GM10847 (cell line): ENCODE measurements around the gene RPP25L.

ENCODE experiments used
- POLR2A ChIP-seq: IDR thresholded peaks from 2 replicates; pipeline ENCODE4 v1.6.1; 2011; ENCODE audit not compliant: insufficient read length; ENCODE audit errors: extremely low read depth

The RPP25L gene

GRCh38 chr9:34573599-34574325, 38.1 kb downstream of the RPP25L start:
- no peak for TF ChIP-seq POLR2A

- no peak for TF ChIP-seq POLR2A
Measured at GRCh38 chr9:34572628-34573027, 39.3 kb downstream of the RPP25L start.

- TF ChIP-seq POLR2A, result no peak
Measured at GRCh38 chr9:34572092-34572491, 39.8 kb downstream of the RPP25L start.

GRCh38 chr9:34571481-34571810, 40.5 kb downstream of the RPP25L start:
- no peak for TF ChIP-seq POLR2A

GRCh38 chr9:34570809-34571480, 41.0 kb downstream of the RPP25L start:
- no peak for TF ChIP-seq POLR2A

GRCh38 chr9:34570376-34570775, 41.5 kb downstream of the RPP25L start:
- no peak for TF ChIP-seq POLR2A

- TF ChIP-seq POLR2A, result no peak
Measured at GRCh38 chr9:34568774-34569173, 43.1 kb downstream of the RPP25L start.

GRCh38 chr9:34568133-34568532, 43.8 kb downstream of the RPP25L start:
- TF ChIP-seq POLR2A, result no peak

GRCh38 chr9:34566972-34567371, 44.9 kb downstream of the RPP25L start:
- TF ChIP-seq POLR2A, result no peak

- TF ChIP-seq POLR2A, result no peak
Measured at GRCh38 chr9:34566322-34566721, 45.6 kb downstream of the RPP25L start.

GRCh38 chr9:34565856-34566255, 46.0 kb downstream of the RPP25L start:
- no peak for TF ChIP-seq POLR2A

- TF ChIP-seq POLR2A, result no peak
Measured at GRCh38 chr9:34564617-34565016, 47.3 kb downstream of the RPP25L start.

- TF ChIP-seq POLR2A, result no peak
Measured at GRCh38 chr9:34563262-34563661, 48.6 kb downstream of the RPP25L start.

GRCh38 chr9:34562135-34562745, 49.7 kb downstream of the RPP25L start:
- no peak for TF ChIP-seq POLR2A

GRCh38 chr9:34560599-34561214, 51.2 kb downstream of the RPP25L start:
- TF ChIP-seq POLR2A, result no peak
